GM19238 (cell line): ENCODE measurements around the gene CSMD2.

ENCODE experiments used
- DNase-seq: peaks from one replicate; pipeline ENCODE4 v3.0.0; 2011; ENCODE audit warnings: low spot score; ENCODE audit not compliant: insufficient read length

CSMD2 gene

DNA sequence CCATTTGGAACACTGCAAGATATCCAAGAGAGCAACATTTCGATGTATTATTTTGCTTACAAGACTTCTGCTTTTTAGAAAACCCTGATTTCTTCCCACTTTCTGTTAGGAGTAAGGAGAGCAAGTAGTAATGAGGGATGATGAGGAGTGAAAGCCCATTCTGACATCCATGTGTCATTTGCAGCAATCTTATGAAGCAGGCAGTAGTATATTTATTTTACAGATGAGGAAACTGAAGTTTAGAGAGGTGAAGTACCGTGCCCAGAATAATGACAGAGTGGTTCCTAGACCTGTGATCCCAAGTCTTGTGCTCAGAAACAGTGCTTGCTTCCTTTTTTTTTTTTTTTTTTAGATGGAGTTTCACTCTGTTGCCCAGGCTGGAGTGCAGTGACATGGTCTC, 699.7 kb downstream of the CSMD2 start:
- DNase-seq: no peak

DNA sequence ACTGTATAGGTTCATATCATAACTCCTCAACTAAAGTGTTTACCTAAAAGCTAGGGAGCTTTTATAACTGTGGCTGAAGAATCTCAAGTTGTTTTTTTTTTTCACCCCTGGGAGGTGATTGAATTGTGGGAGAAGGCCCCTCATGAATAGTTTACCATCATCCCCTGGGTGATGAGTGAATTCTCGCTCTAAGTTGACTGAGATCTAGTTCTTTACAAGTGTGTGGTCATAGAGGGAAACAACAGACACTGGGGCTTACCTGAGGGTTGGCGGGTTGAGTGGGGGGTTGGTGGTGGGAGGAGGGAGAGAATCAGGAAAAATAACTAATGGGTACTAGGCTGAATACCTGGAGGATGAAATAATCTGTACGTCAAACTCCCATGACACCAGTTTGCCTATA, 700.5 kb downstream of the CSMD2 start:
- no peak for DNase-seq
